SK-N-MC (cell line): ENCODE results near the gene LEAP2.

Source experiments
- EZH2 ChIP-seq: fragments of 200-600 bp; sonication (generic); IDR thresholded peaks from one replicate; pipeline ENCODE4 v1.6.1; 2017; ENCODE audit warnings: antibody characterized with exemption
- POLR2AphosphoS5 ChIP-seq: IDR thresholded peaks from 2 replicates; pipeline ENCODE4 v1.6.1; 2012; ENCODE audit warnings: mild to moderate bottlenecking, low read depth, low read length, borderline replicate concordance

DNA sequence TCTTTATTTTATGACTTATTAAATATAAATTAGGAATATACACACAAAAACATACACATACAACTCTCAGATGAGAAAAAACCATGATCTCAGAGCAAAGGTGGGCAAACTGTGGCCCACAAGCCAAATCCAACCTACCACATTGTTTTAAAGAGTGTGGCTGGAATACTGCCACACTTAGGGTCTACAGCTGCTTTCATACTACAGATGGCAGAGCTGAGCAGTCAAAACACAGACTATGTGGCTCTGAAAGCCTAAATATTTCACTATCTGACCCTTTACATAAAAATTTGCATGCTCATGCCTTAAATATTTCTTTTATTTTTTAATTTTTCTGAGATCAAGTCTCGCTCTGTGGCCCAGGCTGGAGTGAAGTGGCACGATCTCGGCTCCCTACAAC is 28.3 kb downstream of the LEAP2 start:
- TF ChIP-seq EZH2 = no peak
- no peak for TF ChIP-seq POLR2AphosphoS5
